ENCODE data around the gene AKAP8L.
A peak's percentile ranks its signal among the peaks of the same experiment; 100 is the strongest.
"Not testable (repeated sequence)": the region's sequence is repeated elsewhere in the genome, so short reads cannot be mapped to it uniquely, and the experiment has no call there.

Gene AKAP8L

GRCh38 chr19:15367439-15367838 is 51.3 kb downstream of the AKAP8L start:
- H3K27me3 Mint-ChIP-seq = no peaks in the 10 kb centered on the region
- no peak overlapping the region for H3K27ac Mint-ChIP-seq
- CTCF ChIA-PET = no interaction called here

GRCh38 chr19:15365264-15365663 is 53.5 kb downstream of the AKAP8L start:
- Mint-ChIP-seq H3K36me3 (peaks cover 42% of the 10 kb centered on the region), H3K27ac (no peak overlapping the region), H3K4me3 (no peak overlapping the region), H3K4me1 (peaks cover 7% of the 10 kb centered on the region), H3K27me3 (no peaks in the 10 kb centered on the region), H3K9me3 (no peaks in the 10 kb centered on the region)
- CTCF ChIA-PET = interaction anchor here (1.2 kb wide), 1 partner anchor 102 kb away, joined by 3 read pairs; no protein-coding TSS in a partner anchor
- no peak for DNase-seq

More at GRCh38 chr19:15367439-15367838, 51.3 kb downstream of the AKAP8L start:
- H3K4me1 Mint-ChIP-seq = no peaks in the 10 kb centered on the region
- no peaks in the 10 kb centered on the region for H3K9me3 Mint-ChIP-seq
- DNase-seq = no peak
- no peak overlapping the region for H3K4me3 Mint-ChIP-seq
- peaks cover 38% of the 10 kb centered on the region for H3K36me3 Mint-ChIP-seq

- H3K4me3 Mint-ChIP-seq, CTCF ChIA-PET: not testable (repeated sequence)
- peaks cover 41% of the 10 kb centered on the region for H3K36me3 Mint-ChIP-seq
These were observed 55.0 kb downstream of the AKAP8L start for GRCh38 chr19:15363791-15364190.

GRCh38 chr19:15363048-15363447 is 55.7 kb downstream of the AKAP8L start:
- CTCF ChIA-PET, H3K9me3 Mint-ChIP-seq, H3K27ac Mint-ChIP-seq, H3K27me3 Mint-ChIP-seq, DNase-seq, H3K4me1 Mint-ChIP-seq, H3K4me3 Mint-ChIP-seq: not testable (repeated sequence)
- H3K36me3 Mint-ChIP-seq = peaks cover 43% of the 10 kb centered on the region

More at GRCh38 chr19:15363791-15364190, 55.0 kb downstream of the AKAP8L start:
- not testable (repeated sequence) for H3K4me1 Mint-ChIP-seq, H3K27me3 Mint-ChIP-seq, DNase-seq, H3K27ac Mint-ChIP-seq, H3K9me3 Mint-ChIP-seq

GRCh38 chr19:15360015-15360414 is 58.8 kb downstream of the AKAP8L start:
- Mint-ChIP-seq H3K36me3 (peaks cover 47% of the 10 kb centered on the region), H3K27ac (peak overlapping the region; percentile 55)
- not testable (repeated sequence) for H3K9me3 Mint-ChIP-seq, H3K4me1 Mint-ChIP-seq, H3K27me3 Mint-ChIP-seq, H3K4me3 Mint-ChIP-seq, DNase-seq
- CTCF ChIA-PET = interaction anchor here (0.6 kb wide), 1 partner anchor 67 kb away, joined by 3 read pairs; no protein-coding TSS in a partner anchor

- CTCF ChIA-PET = interaction anchor here (1.7 kb wide), 1 partner anchor 61 kb away, joined by 4 read pairs; no protein-coding TSS in a partner anchor
- DNase-seq = no peak
- H3K36me3 Mint-ChIP-seq = peaks cover 56% of the 10 kb centered on the region
- H3K9me3 Mint-ChIP-seq = no peaks in the 10 kb centered on the region
- H3K4me3 Mint-ChIP-seq = no peak overlapping the region
- no peaks in the 10 kb centered on the region for H3K27me3 Mint-ChIP-seq
- no peak overlapping the region for H3K27ac Mint-ChIP-seq
- H3K4me1 Mint-ChIP-seq = peaks cover 8% of the 10 kb centered on the region
These were observed 59.9 kb downstream of the AKAP8L start for GRCh38 chr19:15358918-15359317.

GRCh38 chr19:15357906-15358305 is 60.9 kb downstream of the AKAP8L start:
- H3K36me3 Mint-ChIP-seq = peaks cover 54% of the 10 kb centered on the region
- H3K27me3 Mint-ChIP-seq = no peaks in the 10 kb centered on the region
- no peak overlapping the region for H3K4me3 Mint-ChIP-seq
- CTCF ChIA-PET = interaction anchor here (0.6 to 1.7 kb wide), 2 partner anchors 62 to 1205 kb away, joined by 3 to 4 read pairs; no protein-coding TSS in a partner anchor
- no peak for DNase-seq
- H3K4me1 Mint-ChIP-seq = peaks cover 8% of the 10 kb centered on the region
- no peak overlapping the region for H3K27ac Mint-ChIP-seq
- no peaks in the 10 kb centered on the region for H3K9me3 Mint-ChIP-seq

- Mint-ChIP-seq H3K27me3 (no peaks in the 10 kb centered on the region), H3K4me1 (no peaks in the 10 kb centered on the region), H3K36me3 (peaks cover 42% of the 10 kb centered on the region), H3K9me3 (no peaks in the 10 kb centered on the region), H3K4me3 (no peak overlapping the region), H3K27ac (no peak overlapping the region)
- no peak for DNase-seq
- CTCF ChIA-PET = no interaction called here
These were observed 64.1 kb downstream of the AKAP8L start for GRCh38 chr19:15354566-15355296.

GRCh38 chr19:15353908-15354307 is 64.9 kb downstream of the AKAP8L start:
- Mint-ChIP-seq H3K9me3 (no peaks in the 10 kb centered on the region), H3K4me3 (no peak overlapping the region), H3K27me3 (no peaks in the 10 kb centered on the region), H3K27ac (no peak overlapping the region), H3K4me1 (no peaks in the 10 kb centered on the region), H3K36me3 (peaks cover 38% of the 10 kb centered on the region)
- no peak for DNase-seq
- CTCF ChIA-PET = no interaction called here

- not testable (repeated sequence) for H3K4me3 Mint-ChIP-seq, DNase-seq, H3K9me3 Mint-ChIP-seq, H3K4me1 Mint-ChIP-seq, H3K27ac Mint-ChIP-seq, H3K27me3 Mint-ChIP-seq
- CTCF ChIA-PET = interaction anchor here (0.9 kb wide), 1 partner anchor 13 kb away, joined by 3 read pairs; no protein-coding TSS in a partner anchor
- peaks cover 24% of the 10 kb centered on the region for H3K36me3 Mint-ChIP-seq
These were observed 66.3 kb downstream of the AKAP8L start for GRCh38 chr19:15352535-15352934.

- H3K4me1 Mint-ChIP-seq, CTCF ChIA-PET, H3K9me3 Mint-ChIP-seq, DNase-seq, H3K36me3 Mint-ChIP-seq, H3K27ac Mint-ChIP-seq, H3K4me3 Mint-ChIP-seq, H3K27me3 Mint-ChIP-seq: not testable (repeated sequence)
These were observed 77.5 kb downstream of the AKAP8L start for GRCh38 chr19:15341328-15341727.

GRCh38 chr19:15340086-15340485 is 78.7 kb downstream of the AKAP8L start:
- Mint-ChIP-seq H3K27ac (no peak overlapping the region), H3K9me3 (no peaks in the 10 kb centered on the region), H3K36me3 (peaks cover 4% of the 10 kb centered on the region), H3K27me3 (no peaks in the 10 kb centered on the region), H3K4me3 (no peak overlapping the region), H3K4me1 (no peaks in the 10 kb centered on the region)
- DNase-seq = no peak
- CTCF ChIA-PET = interaction anchor here (1.1 kb wide), 1 partner anchor 12 kb away, joined by 3 read pairs; no protein-coding TSS in a partner anchor

GRCh38 chr19:15337202-15337601 is 81.6 kb downstream of the AKAP8L start:
- no peaks in the 10 kb centered on the region for H3K27me3 Mint-ChIP-seq
- H3K27ac Mint-ChIP-seq = no peak overlapping the region
- DNase-seq = no peak
- peaks cover 2% of the 10 kb centered on the region for H3K36me3 Mint-ChIP-seq
- H3K4me1 Mint-ChIP-seq = peaks cover 9% of the 10 kb centered on the region
- no peak overlapping the region for H3K4me3 Mint-ChIP-seq
- CTCF ChIA-PET = no interaction called here
- H3K9me3 Mint-ChIP-seq = no peaks in the 10 kb centered on the region

- H3K4me1 Mint-ChIP-seq = peaks cover 11% of the 10 kb centered on the region
- H3K27me3 Mint-ChIP-seq, H3K9me3 Mint-ChIP-seq, CTCF ChIA-PET, H3K36me3 Mint-ChIP-seq, H3K4me3 Mint-ChIP-seq, H3K27ac Mint-ChIP-seq, DNase-seq: not testable (repeated sequence)
These were observed 82.8 kb downstream of the AKAP8L start for GRCh38 chr19:15335992-15336391.

GRCh38 chr19:15332311-15332996 is 86.3 kb downstream of the AKAP8L start, which contains the start of gene BRD4:
TSS of gene BRD4 (minus strand) at chr19:15332539. CDS start at chr19:15273099, 59,440 bp downstream.
- CTCF ChIA-PET = interaction anchor here (0.7 kb wide), 1 partner anchor 15 kb away, joined by 3 read pairs; no protein-coding TSS in a partner anchor
- no peaks in the 10 kb centered on the region for H3K9me3 Mint-ChIP-seq
- peaks cover 43% of the 10 kb centered on the region for H3K4me1 Mint-ChIP-seq
- H3K4me3 Mint-ChIP-seq = peak within 1 kb of the TSS; percentile 95
- DNase-seq = peak; percentile 80
- peaks cover 17% of the 10 kb centered on the region for H3K36me3 Mint-ChIP-seq
- H3K27me3 Mint-ChIP-seq = no peaks in the 10 kb centered on the region
- H3K27ac Mint-ChIP-seq = peak within 1 kb of the TSS; percentile 93
